ENCODE data around the gene INHBE.
A peak's percentile ranks its signal among the peaks of the same experiment; 100 is the strongest.

The INHBE gene

GRCh38 chr12:57474430-57474829 lies 19.3 kb downstream of the INHBE start:
- no peak overlapping the region for H3K9ac ChIP-seq (ENCODE audit: low read depth in 1 of 2, low read length in 2 of 2)
- peaks cover 2 to 24% of the 10 kb centered on the region in 2 donors for H3K36me3 ChIP-seq (ENCODE audit: control insufficient read depth in 1 of 2, insufficient read depth in 2 of 2, low read length in 2 of 2)
- no peaks in the 10 kb centered on the region for H3K9me3 ChIP-seq (ENCODE audit: control insufficient read depth in 1 of 2, low read length in 2 of 2)
- H3K27me3 ChIP-seq (ENCODE audit: control insufficient read depth in 1 of 2, insufficient read depth in 2 of 2, low read length in 2 of 2) = peaks cover 4 to 35% of the 10 kb centered on the region in 2 donors
- H3K27ac ChIP-seq (ENCODE audit: low read depth, low read length) = no peak overlapping the region
- no peak overlapping the region for H3K4me3 ChIP-seq (ENCODE audit: low read depth in 1 of 2, low read length in 2 of 2)
- peaks cover 54 to 63% of the 10 kb centered on the region in 2 donors for H3K4me1 ChIP-seq (ENCODE audit: control insufficient read depth in 1 of 2, insufficient read depth in 2 of 2, low read length in 2 of 2)

- H3K9ac ChIP-seq (ENCODE audit: low read depth in 1 of 2, low read length in 2 of 2) = no peak overlapping the region
- no peaks in the 10 kb centered on the region for H3K9me3 ChIP-seq (ENCODE audit: control insufficient read depth in 1 of 2, low read length in 2 of 2)
- H3K4me1 ChIP-seq (ENCODE audit: control insufficient read depth in 1 of 2, insufficient read depth in 2 of 2, low read length in 2 of 2) = peaks cover 49 to 62% of the 10 kb centered on the region in 2 donors
- peak overlapping the region in 1 of 2 donors; percentile 66 for H3K4me3 ChIP-seq (ENCODE audit: low read depth in 1 of 2, low read length in 2 of 2)
- H3K27me3 ChIP-seq (ENCODE audit: control insufficient read depth in 1 of 2, insufficient read depth in 2 of 2, low read length in 2 of 2) = peaks cover 7 to 35% of the 10 kb centered on the region in 2 donors
- H3K36me3 ChIP-seq (ENCODE audit: control insufficient read depth in 1 of 2, insufficient read depth in 2 of 2, low read length in 2 of 2) = peaks cover 2 to 23% of the 10 kb centered on the region in 2 donors
- H3K27ac ChIP-seq (ENCODE audit: low read depth, low read length) = no peak overlapping the region
These were observed 19.8 kb downstream of the INHBE start for GRCh38 chr12:57474862-57475261.

GRCh38 chr12:57475271-57476161 lies 20.4 kb downstream of the INHBE start:
- Histone ChIP-seq H3K27me3 (ENCODE audit: control insufficient read depth in 1 of 2, insufficient read depth in 2 of 2, low read length in 2 of 2) (peaks cover 7 to 35% of the 10 kb centered on the region in 2 donors), H3K36me3 (ENCODE audit: control insufficient read depth in 1 of 2, insufficient read depth in 2 of 2, low read length in 2 of 2) (peaks cover 2 to 18% of the 10 kb centered on the region in 2 donors), H3K4me1 (ENCODE audit: control insufficient read depth in 1 of 2, insufficient read depth in 2 of 2, low read length in 2 of 2) (peaks cover 43 to 56% of the 10 kb centered on the region in 2 donors), H3K4me3 (ENCODE audit: low read depth in 1 of 2, low read length in 2 of 2) (peak overlapping the region; percentile 66 to 72), H3K9me3 (ENCODE audit: control insufficient read depth in 1 of 2, low read length in 2 of 2) (no peaks in the 10 kb centered on the region), H3K9ac (ENCODE audit: low read depth in 1 of 2, low read length in 2 of 2) (peak overlapping the region; percentile 43 to 45), H3K27ac (ENCODE audit: low read depth, low read length) (no peak overlapping the region)

GRCh38 chr12:57476162-57476992 lies 21.3 kb downstream of the INHBE start:
- H3K36me3 ChIP-seq (ENCODE audit: control insufficient read depth in 1 of 2, insufficient read depth in 2 of 2, low read length in 2 of 2) = peaks cover 0 to 12% of the 10 kb centered on the region in 2 donors
- peaks cover 10 to 35% of the 10 kb centered on the region in 2 donors for H3K27me3 ChIP-seq (ENCODE audit: control insufficient read depth in 1 of 2, insufficient read depth in 2 of 2, low read length in 2 of 2)
- H3K4me1 ChIP-seq (ENCODE audit: control insufficient read depth in 1 of 2, insufficient read depth in 2 of 2, low read length in 2 of 2) = peaks cover 34 to 49% of the 10 kb centered on the region in 2 donors
- H3K4me3 ChIP-seq (ENCODE audit: low read depth in 1 of 2, low read length in 2 of 2) = peak overlapping the region; percentile 66 to 72
- H3K27ac ChIP-seq (ENCODE audit: low read depth, low read length) = no peak overlapping the region
- no peaks in the 10 kb centered on the region for H3K9me3 ChIP-seq (ENCODE audit: control insufficient read depth in 1 of 2, low read length in 2 of 2)
- H3K9ac ChIP-seq (ENCODE audit: low read depth in 1 of 2, low read length in 2 of 2) = peak overlapping the region; percentile 43 to 45

GRCh38 chr12:57476993-57477709 lies 22.0 kb downstream of the INHBE start:
- Histone ChIP-seq H3K9me3 (ENCODE audit: control insufficient read depth in 1 of 2, low read length in 2 of 2) (no peaks in the 10 kb centered on the region), H3K4me3 (ENCODE audit: low read depth in 1 of 2, low read length in 2 of 2) (peak overlapping the region; percentile 66 to 72), H3K27ac (ENCODE audit: low read depth, low read length) (peak overlapping the region; percentile 26), H3K36me3 (ENCODE audit: control insufficient read depth in 1 of 2, insufficient read depth in 2 of 2, low read length in 2 of 2) (peaks cover 0 to 8% of the 10 kb centered on the region in 2 donors), H3K4me1 (ENCODE audit: control insufficient read depth in 1 of 2, insufficient read depth in 2 of 2, low read length in 2 of 2) (peaks cover 26 to 43% of the 10 kb centered on the region in 2 donors), H3K9ac (ENCODE audit: low read depth in 1 of 2, low read length in 2 of 2) (peak overlapping the region; percentile 43 to 45), H3K27me3 (ENCODE audit: control insufficient read depth in 1 of 2, insufficient read depth in 2 of 2, low read length in 2 of 2) (peaks cover 10 to 35% of the 10 kb centered on the region in 2 donors)

- Histone ChIP-seq H3K27ac (ENCODE audit: low read depth, low read length) (peak overlapping the region; percentile 60), H3K27me3 (ENCODE audit: control insufficient read depth in 1 of 2, insufficient read depth in 2 of 2, low read length in 2 of 2) (peaks cover 10 to 35% of the 10 kb centered on the region in 2 donors), H3K9me3 (ENCODE audit: control insufficient read depth in 1 of 2, low read length in 2 of 2) (no peaks in the 10 kb centered on the region), H3K36me3 (ENCODE audit: control insufficient read depth in 1 of 2, insufficient read depth in 2 of 2, low read length in 2 of 2) (peaks cover 0 to 8% of the 10 kb centered on the region in 2 donors), H3K4me3 (ENCODE audit: low read depth in 1 of 2, low read length in 2 of 2) (peak overlapping the region; percentile 66 to 72), H3K4me1 (ENCODE audit: control insufficient read depth in 1 of 2, insufficient read depth in 2 of 2, low read length in 2 of 2) (peaks cover 25 to 39% of the 10 kb centered on the region in 2 donors), H3K9ac (ENCODE audit: low read depth in 1 of 2, low read length in 2 of 2) (peak overlapping the region; percentile 45 to 48)
These were observed 22.9 kb downstream of the INHBE start for GRCh38 chr12:57477710-57478681.

- no peaks in the 10 kb centered on the region for H3K9me3 ChIP-seq (ENCODE audit: control insufficient read depth in 1 of 2, low read length in 2 of 2)
- H3K4me1 ChIP-seq (ENCODE audit: control insufficient read depth in 1 of 2, insufficient read depth in 2 of 2, low read length in 2 of 2) = peaks cover 25 to 36% of the 10 kb centered on the region in 2 donors
- H3K4me3 ChIP-seq (ENCODE audit: low read depth in 1 of 2, low read length in 2 of 2) = peak overlapping the region; percentile 41 to 54
- peaks cover 10 to 34% of the 10 kb centered on the region in 2 donors for H3K27me3 ChIP-seq (ENCODE audit: control insufficient read depth in 1 of 2, insufficient read depth in 2 of 2, low read length in 2 of 2)
- H3K9ac ChIP-seq (ENCODE audit: low read depth in 1 of 2, low read length in 2 of 2) = peak overlapping the region; percentile 45 to 48
- H3K36me3 ChIP-seq (ENCODE audit: control insufficient read depth in 1 of 2, insufficient read depth in 2 of 2, low read length in 2 of 2) = peaks cover 0 to 8% of the 10 kb centered on the region in 2 donors
- H3K27ac ChIP-seq (ENCODE audit: low read depth, low read length) = peak overlapping the region; percentile 60
These were observed 23.9 kb downstream of the INHBE start for GRCh38 chr12:57479043-57479375.

- no peaks in the 10 kb centered on the region for H3K9me3 ChIP-seq (ENCODE audit: control insufficient read depth in 1 of 2, low read length in 2 of 2)
- peak within 1 kb of the TSS; percentile 41 to 54 for H3K4me3 ChIP-seq (ENCODE audit: low read depth in 1 of 2, low read length in 2 of 2)
- peak within 1 kb of the TSS; percentile 60 for H3K27ac ChIP-seq (ENCODE audit: low read depth, low read length)
- H3K27me3 ChIP-seq (ENCODE audit: control insufficient read depth in 1 of 2, insufficient read depth in 2 of 2, low read length in 2 of 2) = peaks cover 10 to 29% of the 10 kb centered on the region in 2 donors
- peak within 1 kb of the TSS; percentile 45 to 48 for H3K9ac ChIP-seq (ENCODE audit: low read depth in 1 of 2, low read length in 2 of 2)
- H3K36me3 ChIP-seq (ENCODE audit: control insufficient read depth in 1 of 2, insufficient read depth in 2 of 2, low read length in 2 of 2) = peaks cover 0 to 4% of the 10 kb centered on the region in 2 donors
- peaks cover 20 to 31% of the 10 kb centered on the region in 2 donors for H3K4me1 ChIP-seq (ENCODE audit: control insufficient read depth in 1 of 2, insufficient read depth in 2 of 2, low read length in 2 of 2)
These were observed 24.4 kb downstream of the INHBE start, which contains the start of gene ARHGAP9 for GRCh38 chr12:57479376-57480115. ARHGAP9 (minus strand) TSS chr12:57479866; CDS start chr12:57479406, 460 bp downstream.

Measured in duodenal mucosa (tissue), 2 donors.